Transverse colon (tissue), 4 donors: Measurements from ENCODE around the gene CYP4F11. TPM values are rescaled to one million over a fixed set of nuclear protein-coding genes. Genes with fewer than 3 reads are reported as not detected.

ENCODE experiments used
- DNase-seq: peaks from one replicate; pipeline ENCODE4 v3.0.0-alpha.2; 2019
- H3K27ac ChIP-seq, 4 donors: fragments of 200-600 bp; sonication (generic); 2 replicates each; pipeline ENCODE4 v1.5.1; 2016 to 2018; ENCODE audit warnings: inconsistent platforms in 4 of 4
- H3K27me3 ChIP-seq: fragments of 200-600 bp; sonication (generic); 2 replicates; pipeline ENCODE4 v1.5.1; 2017; ENCODE audit warnings: inconsistent platforms
- H3K36me3 ChIP-seq, 4 donors: fragments of 200-600 bp; sonication (generic); 2 replicates each; pipeline ENCODE4 v1.5.1; 2017 to 2019; ENCODE audit warnings: inconsistent platforms in 4 of 4
- H3K4me1 ChIP-seq, 4 donors: fragments of 200-600 bp; sonication (generic); 2 replicates each; pipeline ENCODE4 v1.5.1; 2017 to 2020; ENCODE audit warnings: inconsistent platforms in 4 of 4
- H3K4me3 ChIP-seq, 4 donors: fragments of 200-600 bp; sonication (generic); 1 replicate in 1 of 4; 2 replicates in 3 of 4; pipeline versions ENCODE4 v1.5.1 to v1.6.1; 2017 to 2019; ENCODE audit warnings: inconsistent platforms in 4 of 4
- H3K9me3 ChIP-seq, 2 donors: fragments of 200-600 bp; sonication (generic); 2 replicates each; pipeline ENCODE4 v1.5.1; 2017 to 2019; ENCODE audit warnings: inconsistent platforms in 2 of 2
- EP300 ChIP-seq: sonication (generic); formaldehyde crosslinking; IDR thresholded peaks from one replicate; pipeline ENCODE4 v1.6.1; 2017; ENCODE audit warnings: antibody characterized with exemption, low read depth
- POLR2A ChIP-seq: fragments of 450-650 bp; IDR thresholded peaks from one replicate; pipeline ENCODE4 v1.6.1; 2016; ENCODE audit warnings: antibody characterized with exemption, mild to moderate bottlenecking, moderate library complexity
- POLR2AphosphoS5 ChIP-seq, 3 donors: sonication (generic); formaldehyde crosslinking; IDR thresholded peaks; one replicate each; pipeline ENCODE4 v1.6.1; 2016; ENCODE audit warnings: antibody characterized with exemption in 3 of 3
- WGBS, 2 donors: methylation state at CpG; one replicate each; pipeline ENCODE4 v1.1.5; 2018; ENCODE audit warnings: low coverage in 1 of 2; 5-methylcytosine and 5-hydroxymethylcytosine counted together
- in situ Hi-C, 4 donors: fragments of 200-750 bp; cut with MboI; loops; one replicate each; pipeline versions ENCODE4 v1.15.0 to v1.15.1; 2017; ENCODE audit warnings: low sequenced_read_pairs in 3 of 4, low pct_ligation_motif_present in 1 of 4, low pct_unique_long_range_greater_than_20kb in 1 of 4
- intact Hi-C: fragments of 100-400 bp; cut with DNase I; formaldehyde crosslinking; loops from one replicate; pipeline ENCODE4 v1.15.1; 2023; ENCODE audit warnings: low total_unique reads
- total RNA-seq, 4 donors: library from RNA; depleted of rRNA; stranded (reverse); fragments of >200 nt; gene quantifications; one replicate each; pipeline ENCODE4 v1.1.0, GENCODE V29; 2016
- TF ChIP-seq, protein P1 (sequence below), 5 experiments: fragments of 200-600 bp in 3 of 5; fragments of 450-650 bp in 2 of 5; sonication (generic) in 3 of 5; IDR thresholded peaks; 1 replicate in 2 of 5; 2 replicates in 3 of 5; pipeline ENCODE4 v1.5.1; 2016 to 2017; ENCODE audit warnings: antibody characterized with exemption in 5 of 5, inconsistent platforms in 3 of 5, mild to moderate bottlenecking in 2 of 5, moderate library complexity in 1 of 5

Gene CYP4F11
- total RNA-seq, 4 donors from 2014 or later = 7.5 to 17.6 (median 10.5) TPM; not detected in 1

- H3K4me3 ChIP-seq = no peak overlapping the region
- in situ Hi-C loops = no loop called here
- no peak overlapping the region for H3K27ac ChIP-seq
- no peak for DNase-seq
- intact Hi-C loops = no loop called here
- H3K4me1 ChIP-seq = peaks cover 0 to 15% (median 0%) of the 10 kb centered on the region in 4 donors
- peaks cover 9% of the 10 kb centered on the region for H3K27me3 ChIP-seq
- peaks cover 8 to 11% of the 10 kb centered on the region in 2 donors for H3K9me3 ChIP-seq
- 81 to 90% methylated on average over 4 of the region's 4 CpGs for WGBS, 2 donors
- TF ChIP-seq, protein P1, sequence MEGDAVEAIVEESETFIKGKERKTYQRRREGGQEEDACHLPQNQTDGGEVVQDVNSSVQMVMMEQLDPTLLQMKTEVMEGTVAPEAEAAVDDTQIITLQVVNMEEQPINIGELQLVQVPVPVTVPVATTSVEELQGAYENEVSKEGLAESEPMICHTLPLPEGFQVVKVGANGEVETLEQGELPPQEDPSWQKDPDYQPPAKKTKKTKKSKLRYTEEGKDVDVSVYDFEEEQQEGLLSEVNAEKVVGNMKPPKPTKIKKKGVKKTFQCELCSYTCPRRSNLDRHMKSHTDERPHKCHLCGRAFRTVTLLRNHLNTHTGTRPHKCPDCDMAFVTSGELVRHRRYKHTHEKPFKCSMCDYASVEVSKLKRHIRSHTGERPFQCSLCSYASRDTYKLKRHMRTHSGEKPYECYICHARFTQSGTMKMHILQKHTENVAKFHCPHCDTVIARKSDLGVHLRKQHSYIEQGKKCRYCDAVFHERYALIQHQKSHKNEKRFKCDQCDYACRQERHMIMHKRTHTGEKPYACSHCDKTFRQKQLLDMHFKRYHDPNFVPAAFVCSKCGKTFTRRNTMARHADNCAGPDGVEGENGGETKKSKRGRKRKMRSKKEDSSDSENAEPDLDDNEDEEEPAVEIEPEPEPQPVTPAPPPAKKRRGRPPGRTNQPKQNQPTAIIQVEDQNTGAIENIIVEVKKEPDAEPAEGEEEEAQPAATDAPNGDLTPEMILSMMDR (IDR thresholded peaks at IDR 0.05) = no peak
- no peak for TF ChIP-seq EP300
- TF ChIP-seq POLR2A = no peak
- no peak for TF ChIP-seq POLR2AphosphoS5 (IDR thresholded peaks at IDR 0.05)
- H3K36me3 ChIP-seq = peaks cover 0 to 9% (median 0%) of the 10 kb centered on the region in 4 donors
Observed at GRCh38 chr19:15919243-15919642, 15.1 kb downstream of the CYP4F11 start.

DNA sequence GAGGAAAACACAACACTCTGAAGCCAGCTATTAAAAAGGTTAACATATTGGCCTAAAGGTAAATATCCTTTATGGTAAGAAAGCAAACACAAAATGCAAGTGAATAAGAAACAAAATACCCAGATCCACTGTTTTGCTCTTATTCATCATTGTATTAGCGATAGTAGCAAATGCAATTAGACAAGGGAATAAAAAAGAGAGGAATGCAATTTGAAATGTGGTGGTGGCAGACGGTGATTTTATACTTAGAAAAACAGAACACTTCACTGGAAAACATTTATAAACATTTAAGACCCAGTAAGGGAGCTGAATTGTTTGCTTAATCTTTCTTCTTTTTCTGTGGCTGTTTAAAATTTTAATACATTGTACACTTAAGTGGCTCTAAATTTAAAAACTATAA is 19.2 kb downstream of the CYP4F11 start:
- intact Hi-C loops (no loop called here), in situ Hi-C loops (no loop called here)
- WGBS, 2 donors = 84 to 94% methylated on average over 2 of the region's 2 CpGs
- peaks cover 38% of the 10 kb centered on the region for H3K27me3 ChIP-seq
- H3K9me3 ChIP-seq = peaks cover 8 to 11% of the 10 kb centered on the region in 2 donors
- H3K4me3 ChIP-seq = no peak overlapping the region
- TF ChIP-seq, protein P1 (IDR thresholded peaks at IDR 0.05) = no peak
- TF ChIP-seq POLR2AphosphoS5 (IDR thresholded peaks at IDR 0.05) (no peak), POLR2A (no peak), EP300 (no peak)
- peaks cover 0 to 9% (median 0%) of the 10 kb centered on the region in 4 donors for H3K36me3 ChIP-seq
- DNase-seq = no peak
- no peaks in the 10 kb centered on the region for H3K4me1 ChIP-seq
- H3K27ac ChIP-seq = no peak overlapping the region

DNA sequence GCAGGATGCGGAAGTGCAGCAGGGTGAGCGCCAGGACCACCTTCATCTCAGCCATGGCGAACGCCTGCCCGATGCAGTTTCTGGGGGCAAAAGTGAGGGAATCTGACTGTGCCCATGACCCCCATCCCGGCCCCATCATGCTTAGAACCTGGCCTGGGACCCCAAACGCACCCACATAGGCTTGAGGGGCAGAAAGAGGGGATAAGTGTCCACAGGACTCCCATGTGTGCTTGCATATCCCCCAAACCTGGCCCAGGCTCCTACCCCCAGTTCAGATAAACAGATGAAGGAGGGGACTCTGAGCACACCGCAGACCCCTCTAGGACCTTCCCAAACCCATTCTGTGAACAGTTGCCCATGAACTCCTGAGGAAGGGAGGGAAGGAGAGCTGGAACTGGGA is 20.5 kb downstream of the CYP4F11 start:
- H3K27me3 ChIP-seq = peaks cover 42% of the 10 kb centered on the region
- 88 to 93% methylated on average over 1 to 6 of the region's 8 CpGs for WGBS, 2 donors
- intact Hi-C loops = no loop called here

DNA sequence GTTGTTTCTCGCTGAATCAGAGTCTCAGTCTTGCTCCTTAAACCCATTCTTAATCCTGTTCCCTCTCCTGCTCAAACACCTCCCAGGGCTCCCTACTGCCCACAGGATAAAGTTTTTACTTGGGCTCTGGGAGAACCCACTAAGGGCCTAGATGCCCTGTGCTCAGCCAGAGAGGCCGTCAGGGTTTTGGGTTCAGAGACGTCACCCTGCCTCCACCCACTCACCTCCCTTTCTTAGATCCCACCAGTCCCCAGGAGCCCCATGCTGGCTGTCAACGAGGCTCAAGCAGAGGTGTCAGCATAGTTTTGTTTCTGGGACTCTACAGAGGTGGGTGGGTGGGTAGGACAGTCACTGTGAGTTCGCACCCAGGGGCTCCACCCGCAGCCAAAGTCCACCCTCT is 20.9 kb downstream of the CYP4F11 start:
- peaks cover 8 to 11% of the 10 kb centered on the region in 2 donors for H3K9me3 ChIP-seq
- H3K27ac ChIP-seq = no peak overlapping the region
- H3K4me1 ChIP-seq = no peaks in the 10 kb centered on the region
- no peak for DNase-seq
- peaks cover 0 to 9% (median 0%) of the 10 kb centered on the region in 4 donors for H3K36me3 ChIP-seq
- WGBS, 2 donors = 71 to 100% methylated on average over 1 to 6 of the region's 6 CpGs
- TF ChIP-seq, protein P1 (IDR thresholded peaks at IDR 0.05) = no peak
- H3K27me3 ChIP-seq = peaks cover 46% of the 10 kb centered on the region
- no peak overlapping the region for H3K4me3 ChIP-seq
- in situ Hi-C loops (no loop called here), intact Hi-C loops (no loop called here)

More for the DNA sequence above, 20.5 kb downstream of the CYP4F11 start:
- Histone ChIP-seq H3K36me3 (peaks cover 0 to 9% (median 0%) of the 10 kb centered on the region in 4 donors), H3K9me3 (peaks cover 8 to 11% of the 10 kb centered on the region in 2 donors), H3K4me3 (no peak overlapping the region), H3K27ac (no peak overlapping the region), H3K4me1 (no peaks in the 10 kb centered on the region)
- in situ Hi-C loops = no loop called here
- no peak for TF ChIP-seq POLR2AphosphoS5 (IDR thresholded peaks at IDR 0.05)
- no peak for TF ChIP-seq EP300
- no peak for TF ChIP-seq POLR2A
- TF ChIP-seq, protein P1 (IDR thresholded peaks at IDR 0.05) = no peak
- DNase-seq = no peak
